Esophagus muscularis mucosa (tissue), 4 donors: ENCODE measurements around the gene MYLK. TPM values are rescaled to one million over a fixed set of nuclear protein-coding genes. Genes with fewer than 3 reads are reported as not detected.

Source experiments
- DNase-seq: peaks from one replicate; pipeline ENCODE4 v3.0.0-alpha.2; 2017; ENCODE audit errors: extremely low spot score
- H3K27ac ChIP-seq, 4 donors: fragments of 200-600 bp; sonication (generic); replicated peaks in 1 of 4; 1 replicate in 3 of 4; 2 replicates in 1 of 4; pipeline ENCODE4 v1.5.1; 2016 to 2019; ENCODE audit warnings: mild to moderate bottlenecking in 1 of 4
- H3K27me3 ChIP-seq, 4 donors: fragments of 200-600 bp; sonication (generic); one replicate each; pipeline versions ENCODE4 v1.5.1 to v1.6.0; 2016 to 2019
- H3K36me3 ChIP-seq, 4 donors: fragments of 200-600 bp; sonication (generic); one replicate each; pipeline ENCODE4 v1.5.1; 2016 to 2019
- H3K4me1 ChIP-seq, 4 donors: fragments of 200-600 bp; sonication (generic); one replicate each; pipeline ENCODE4 v1.5.1; 2016 to 2019
- H3K4me3 ChIP-seq, 4 donors: fragments of 200-600 bp; sonication (generic); 1 replicate in 2 of 4; 2 replicates in 2 of 4; pipeline ENCODE4 v1.5.1; 2016 to 2019; ENCODE audit warnings: mild to moderate bottlenecking in 4 of 4, moderate library complexity in 1 of 4
- H3K9me3 ChIP-seq, 4 donors: fragments of 200-600 bp; sonication (generic); 1 replicate in 3 of 4; 2 replicates in 1 of 4; pipeline ENCODE4 v1.5.1; 2016 to 2019
- EP300 ChIP-seq: sonication (generic); formaldehyde crosslinking; IDR thresholded peaks from one replicate; pipeline ENCODE4 v1.6.1; 2017; ENCODE audit warnings: antibody characterized with exemption
- POLR2A ChIP-seq: fragments of 450-650 bp; IDR thresholded peaks from one replicate; pipeline ENCODE4 v1.6.1; 2017; ENCODE audit warnings: antibody characterized with exemption, moderate library complexity, mild to moderate bottlenecking, low read depth
- POLR2AphosphoS5 ChIP-seq, 2 donors: sonication (generic); formaldehyde crosslinking; IDR thresholded peaks; one replicate each; pipeline ENCODE4 v1.6.1; 2017; ENCODE audit warnings: antibody characterized with exemption in 2 of 2
- WGBS: methylation state at CpG from one replicate; pipeline ENCODE4 v1.1.5; 2018; 5-methylcytosine and 5-hydroxymethylcytosine counted together
- intact Hi-C: fragments of 100-400 bp; cut with DNase I; formaldehyde crosslinking; loops from one replicate; pipeline ENCODE4 v1.15.1; 2023
- total RNA-seq, 4 donors: library from RNA; depleted of rRNA; stranded (reverse); fragments of >200 nt; gene quantifications; one replicate each; pipeline versions ENCODE4 v1.1.0 to v1.2.1, GENCODE V29; 2016
- TF ChIP-seq, protein P1 (sequence below), 3 experiments: fragments of 200-600 bp in 2 of 3; fragments of 450-650 bp in 1 of 3; sonication (generic) in 2 of 3; IDR thresholded peaks; one replicate each; pipeline ENCODE4 v1.5.1; 2017 to 2019; ENCODE audit warnings: antibody characterized with exemption in 3 of 3, mild to moderate bottlenecking in 2 of 3, moderate library complexity in 1 of 3

Gene MYLK
- total RNA-seq, 4 donors from 2014 or later = 1,983 to 3,208 (median 2,554) TPM

DNA sequence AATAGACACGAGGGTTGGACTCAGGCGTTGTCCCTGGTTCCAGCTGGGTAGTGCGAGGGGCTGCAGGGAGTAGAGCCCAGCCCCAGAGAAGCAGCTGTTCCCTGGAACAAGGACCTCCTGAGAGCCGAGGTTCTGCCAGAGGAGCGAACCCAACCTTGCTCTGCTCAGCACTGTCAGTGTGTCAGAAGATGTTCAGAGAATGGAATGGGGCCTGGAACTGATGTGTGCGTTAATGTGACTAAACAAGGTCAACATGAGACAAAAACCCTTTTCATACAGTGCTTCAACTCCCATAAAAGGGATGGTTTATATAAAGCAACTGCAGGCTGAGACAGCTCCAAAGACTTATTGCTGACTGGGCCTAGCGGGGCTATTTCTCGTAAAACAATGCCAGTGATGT, 263.8 kb downstream of the MYLK start:
- TF ChIP-seq POLR2A = peak; percentile 71
- TF ChIP-seq, protein P1, sequence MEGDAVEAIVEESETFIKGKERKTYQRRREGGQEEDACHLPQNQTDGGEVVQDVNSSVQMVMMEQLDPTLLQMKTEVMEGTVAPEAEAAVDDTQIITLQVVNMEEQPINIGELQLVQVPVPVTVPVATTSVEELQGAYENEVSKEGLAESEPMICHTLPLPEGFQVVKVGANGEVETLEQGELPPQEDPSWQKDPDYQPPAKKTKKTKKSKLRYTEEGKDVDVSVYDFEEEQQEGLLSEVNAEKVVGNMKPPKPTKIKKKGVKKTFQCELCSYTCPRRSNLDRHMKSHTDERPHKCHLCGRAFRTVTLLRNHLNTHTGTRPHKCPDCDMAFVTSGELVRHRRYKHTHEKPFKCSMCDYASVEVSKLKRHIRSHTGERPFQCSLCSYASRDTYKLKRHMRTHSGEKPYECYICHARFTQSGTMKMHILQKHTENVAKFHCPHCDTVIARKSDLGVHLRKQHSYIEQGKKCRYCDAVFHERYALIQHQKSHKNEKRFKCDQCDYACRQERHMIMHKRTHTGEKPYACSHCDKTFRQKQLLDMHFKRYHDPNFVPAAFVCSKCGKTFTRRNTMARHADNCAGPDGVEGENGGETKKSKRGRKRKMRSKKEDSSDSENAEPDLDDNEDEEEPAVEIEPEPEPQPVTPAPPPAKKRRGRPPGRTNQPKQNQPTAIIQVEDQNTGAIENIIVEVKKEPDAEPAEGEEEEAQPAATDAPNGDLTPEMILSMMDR (IDR thresholded peaks at IDR 0.05) = no peak
- peak; percentile 97 to 99 for TF ChIP-seq POLR2AphosphoS5 (IDR thresholded peaks at IDR 0.05)
- peak; percentile 67 for TF ChIP-seq EP300
- intact Hi-C loops = no loop called here
- Histone ChIP-seq H3K4me1 (peaks cover 4 to 81% (median 77%) of the 10 kb centered on the region in 4 donors), H3K4me3 (peak overlapping the region; percentile 59 to 68 (median 62)), H3K27ac (peak overlapping the region; percentile 92 to 97 (median 94)), H3K36me3 (peaks cover 0 to 60% (median 26%) of the 10 kb centered on the region in 4 donors), H3K27me3 (no peaks in the 10 kb centered on the region), H3K9me3 (no peaks in the 10 kb centered on the region)
- 26% methylated on average over 8 of the region's 8 CpGs for WGBS
- DNase-seq = no peak

GRCh38 chr3:123618768-123619484, 265.2 kb downstream of the MYLK start:
- Histone ChIP-seq H3K36me3 (peaks cover 0 to 60% (median 23%) of the 10 kb centered on the region in 4 donors), H3K4me1 (peaks cover 4 to 82% (median 78%) of the 10 kb centered on the region in 4 donors), H3K27me3 (no peaks in the 10 kb centered on the region), H3K4me3 (peak overlapping the region; percentile 59 to 68 (median 62)), H3K27ac (peak overlapping the region; percentile 92 to 97 (median 94)), H3K9me3 (no peaks in the 10 kb centered on the region)
- DNase-seq = no peak
- TF ChIP-seq POLR2AphosphoS5 (IDR thresholded peaks at IDR 0.05) (peak; percentile 15 to 78), POLR2A (no peak)
- TF ChIP-seq, protein P1 (IDR thresholded peaks at IDR 0.05) = no peak
- WGBS = 17% methylated on average over 5 of the region's 5 CpGs
- intact Hi-C loops = no loop called here

- Histone ChIP-seq H3K4me3 (peak overlapping the region; percentile 59 to 68 (median 62)), H3K4me1 (peaks cover 4 to 84% (median 77%) of the 10 kb centered on the region in 4 donors), H3K27ac (peak overlapping the region; percentile 92 to 97 (median 94)), H3K36me3 (peaks cover 0 to 60% (median 26%) of the 10 kb centered on the region in 4 donors), H3K9me3 (no peaks in the 10 kb centered on the region), H3K27me3 (no peaks in the 10 kb centered on the region)
- 50% methylated on average over 6 of the region's 7 CpGs for WGBS
- peak in 1 of 2 donors; percentile 72 for TF ChIP-seq POLR2AphosphoS5 (IDR thresholded peaks at IDR 0.05)
- TF ChIP-seq, protein P1 (IDR thresholded peaks at IDR 0.05) = no peak
- intact Hi-C loops = no loop called here
- no peak for DNase-seq
Observed at GRCh38 chr3:123618076-123618708, 265.9 kb downstream of the MYLK start.

DNA sequence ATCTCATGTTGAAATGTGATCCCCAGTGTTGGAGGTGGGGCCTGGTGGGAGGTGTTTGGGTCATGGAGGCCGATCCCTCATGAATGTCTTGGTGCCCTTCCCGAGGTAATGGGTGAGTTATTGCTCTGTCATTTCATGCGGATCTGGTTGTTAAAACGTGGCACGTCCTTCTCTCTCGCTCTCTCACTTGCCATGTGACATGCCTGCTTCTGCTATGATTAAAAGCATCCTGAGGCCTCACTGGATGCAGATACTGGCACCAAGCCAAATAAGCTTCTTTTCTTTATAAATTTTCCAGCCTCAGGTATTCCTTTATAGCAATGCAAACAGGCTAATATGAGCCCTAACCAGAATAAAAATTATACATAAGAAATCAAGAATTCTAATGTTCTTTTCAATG, 267.5 kb downstream of the MYLK start:
- H3K4me3 ChIP-seq = peak overlapping the region; percentile 59 to 68 (median 62)

GRCh38 chr3:123613543-123613942, 270.6 kb downstream of the MYLK start:
- Histone ChIP-seq H3K4me1 (peaks cover 4 to 66% (median 62%) of the 10 kb centered on the region in 4 donors), H3K36me3 (peaks cover 0 to 73% (median 35%) of the 10 kb centered on the region in 4 donors), H3K4me3 (no peak overlapping the region), H3K27ac (peak overlapping the region; percentile 10 to 95 (median 74)), H3K9me3 (no peaks in the 10 kb centered on the region), H3K27me3 (no peaks in the 10 kb centered on the region)
- peak in 1 of 2 donors; percentile 43 for TF ChIP-seq POLR2AphosphoS5 (IDR thresholded peaks at IDR 0.05)
- TF ChIP-seq, protein P1 (IDR thresholded peaks at IDR 0.05) = no peak
- intact Hi-C loops = no loop called here
- WGBS = 68% methylated on average over 2 of the region's 2 CpGs
- DNase-seq = no peak

More for the DNA sequence above, 267.5 kb downstream of the MYLK start:
- peak; percentile 62 to 82 for TF ChIP-seq POLR2AphosphoS5 (IDR thresholded peaks at IDR 0.05)
- no peak for TF ChIP-seq EP300
- H3K4me1 ChIP-seq = peaks cover 4 to 84% (median 77%) of the 10 kb centered on the region in 4 donors
- intact Hi-C loops = no loop called here
- H3K9me3 ChIP-seq = no peaks in the 10 kb centered on the region
- no peak for DNase-seq
- H3K27me3 ChIP-seq = no peaks in the 10 kb centered on the region
- 52% methylated on average over 6 of the region's 6 CpGs for WGBS
- peak overlapping the region; percentile 92 to 97 (median 94) for H3K27ac ChIP-seq
- peaks cover 0 to 64% (median 33%) of the 10 kb centered on the region in 4 donors for H3K36me3 ChIP-seq
